Fibroblast of skin of back (primary cell): ENCODE results near the gene ARHGAP10.
"Not testable (repeated sequence)": the region's sequence is repeated elsewhere in the genome, so short reads cannot be mapped to it uniquely, and the experiment has no call there.

Source experiments
- DNase-seq: peaks from one replicate; pipeline ENCODE4 v3.0.0-alpha.2; 2013

ARHGAP10 gene

DNA sequence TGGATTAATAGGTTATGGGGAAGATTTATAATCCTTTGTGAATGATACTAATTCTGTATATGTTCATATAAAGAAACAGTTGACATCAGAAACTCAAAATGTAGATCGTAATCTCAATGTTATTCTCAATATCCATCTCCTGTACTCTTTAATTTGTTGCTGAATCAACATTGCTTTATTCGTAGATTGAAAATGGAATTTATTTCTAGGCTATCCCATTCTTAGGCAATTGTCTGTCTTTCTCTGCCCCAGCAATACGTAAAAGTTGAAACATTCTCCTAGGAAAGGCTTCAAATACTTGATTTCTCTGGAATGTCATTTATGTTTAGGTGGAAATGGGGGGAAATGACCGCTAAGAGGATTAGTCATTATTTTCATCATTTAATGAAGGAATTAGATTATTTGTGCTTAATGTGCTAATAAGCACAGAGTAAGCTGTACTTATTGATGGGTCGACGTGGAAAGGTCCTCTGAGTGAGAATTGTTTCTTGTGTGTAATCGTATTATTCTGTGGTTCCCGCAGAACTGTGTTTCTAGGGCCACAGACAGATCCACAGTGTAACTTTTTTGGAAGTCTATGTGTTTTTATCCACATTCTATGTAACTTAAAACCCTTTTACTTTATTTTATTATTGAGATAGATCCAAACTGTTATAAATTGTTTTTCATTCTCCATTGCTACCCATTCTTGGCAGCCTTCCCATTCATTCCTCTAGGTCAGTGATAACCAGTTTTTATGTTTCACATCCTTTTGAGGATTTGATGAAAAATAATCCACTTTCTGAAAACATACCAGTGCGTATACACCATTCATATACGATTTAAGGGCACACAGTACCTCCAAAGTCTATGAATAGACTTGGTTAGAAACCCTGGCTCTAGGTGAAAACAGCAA, 262.9 kb downstream of the ARHGAP10 start:
- peak; percentile 31 for DNase-seq

DNA sequence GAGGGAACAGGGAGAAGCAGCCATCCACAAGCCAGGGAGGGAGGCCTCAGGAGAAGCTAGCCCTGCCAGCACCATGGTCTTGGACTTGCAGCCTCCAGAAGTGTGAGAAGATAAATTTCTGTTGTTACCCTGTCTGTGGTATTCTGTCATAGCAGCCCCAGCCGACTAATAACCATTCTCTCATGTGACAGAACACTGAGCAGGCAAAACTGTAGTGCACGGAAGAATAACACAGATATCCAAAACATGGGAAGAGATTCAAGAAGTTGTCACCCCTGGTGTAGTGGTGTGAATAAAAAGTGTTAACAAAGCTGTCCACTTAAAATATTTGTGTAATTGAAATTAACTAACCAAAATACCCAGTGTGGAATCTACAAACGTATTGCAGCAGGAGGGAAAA, 265.0 kb downstream of the ARHGAP10 start:
- no peak for DNase-seq

DNA sequence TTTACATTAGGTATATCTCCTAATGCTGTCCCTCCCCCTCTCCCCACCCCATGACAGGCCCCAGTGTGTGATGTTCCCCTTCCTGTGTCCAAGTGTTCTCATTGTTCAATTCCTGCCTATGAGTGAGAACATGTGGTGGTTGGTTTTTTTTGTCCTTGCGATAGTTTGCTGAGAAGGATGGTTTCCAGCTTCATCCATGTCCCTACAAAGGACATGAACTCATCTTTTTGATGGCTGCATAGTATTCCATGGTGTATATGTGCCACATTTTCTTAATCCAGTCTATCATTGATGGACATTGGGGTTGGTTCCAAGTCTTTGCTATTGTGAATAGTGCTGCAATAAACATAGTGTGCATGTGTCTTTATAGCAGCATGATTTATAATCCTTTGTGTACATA, 268.1 kb downstream of the ARHGAP10 start:
- DNase-seq: not testable (repeated sequence)

DNA sequence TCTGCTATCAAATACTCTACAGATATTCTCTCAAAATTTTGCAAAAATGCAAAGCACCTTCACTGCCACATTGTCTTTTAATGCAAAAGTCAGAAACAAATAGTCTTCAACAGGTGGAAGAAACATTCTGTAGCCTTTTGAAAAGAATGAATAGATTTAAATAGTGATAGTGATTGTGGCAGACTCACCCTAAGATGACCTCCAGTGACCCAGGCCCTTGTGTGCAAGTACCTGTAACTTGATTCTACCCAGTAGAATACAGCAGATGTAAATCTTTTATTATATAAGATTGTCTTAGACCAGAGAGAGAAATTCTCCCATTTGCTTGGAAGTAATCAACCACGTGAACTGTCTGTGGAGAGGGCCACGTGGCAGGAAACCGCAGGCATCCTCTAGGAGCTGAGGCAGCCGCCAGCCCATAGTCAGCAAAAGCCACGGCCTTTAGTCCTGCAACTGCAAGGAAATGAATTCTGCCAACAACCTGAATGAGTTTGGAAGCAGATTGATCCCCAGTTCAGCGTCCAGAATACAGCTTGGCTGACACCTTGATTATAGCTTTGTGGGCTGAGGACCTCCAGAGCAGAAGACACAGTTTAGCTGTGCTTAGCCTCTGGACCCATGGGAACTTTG, 272.5 kb downstream of the ARHGAP10 start:
- DNase-seq: no peak

DNA sequence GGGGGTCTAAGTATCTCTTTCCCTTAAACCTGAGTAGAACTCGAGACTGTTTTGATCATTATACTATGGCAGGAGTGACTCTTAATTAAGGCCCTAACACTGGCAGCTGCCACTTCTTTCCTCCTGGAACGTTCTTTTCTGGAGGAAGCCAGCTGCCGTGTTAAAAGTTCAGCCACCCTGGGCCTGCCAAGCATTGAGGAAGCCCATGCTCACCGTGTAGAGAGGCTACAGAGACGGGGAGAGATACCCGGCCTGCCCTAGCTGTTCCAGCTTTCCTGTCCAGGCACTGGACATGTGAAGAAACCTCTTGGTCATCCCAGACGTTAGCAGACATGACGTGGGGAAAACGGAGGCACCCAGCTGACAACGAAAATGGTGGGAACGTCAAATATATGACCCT, 274.1 kb downstream of the ARHGAP10 start:
- no peak for DNase-seq

DNA sequence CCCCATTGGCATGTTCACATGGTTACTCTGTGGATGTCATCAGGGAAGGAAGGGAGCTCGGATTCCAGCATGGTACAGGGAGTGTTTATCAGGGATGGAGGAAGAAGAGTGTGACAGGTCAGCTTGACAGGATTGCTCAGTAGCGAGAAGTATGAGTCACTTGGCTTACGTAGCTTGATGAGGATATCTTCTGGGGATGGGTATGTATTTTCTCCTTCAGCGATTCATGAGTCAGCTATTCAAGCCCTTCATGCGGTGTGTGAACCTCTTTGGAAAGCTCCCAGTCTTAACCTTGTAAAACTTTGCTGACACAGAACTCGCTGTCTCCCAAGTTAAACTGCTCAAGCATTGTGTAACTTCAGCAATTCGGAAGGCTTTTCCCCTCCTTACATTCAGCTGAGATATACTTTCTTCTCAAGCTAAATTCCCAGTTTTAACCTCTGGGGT, 275.4 kb downstream of the ARHGAP10 start:
- peak; percentile 92 for DNase-seq

DNA sequence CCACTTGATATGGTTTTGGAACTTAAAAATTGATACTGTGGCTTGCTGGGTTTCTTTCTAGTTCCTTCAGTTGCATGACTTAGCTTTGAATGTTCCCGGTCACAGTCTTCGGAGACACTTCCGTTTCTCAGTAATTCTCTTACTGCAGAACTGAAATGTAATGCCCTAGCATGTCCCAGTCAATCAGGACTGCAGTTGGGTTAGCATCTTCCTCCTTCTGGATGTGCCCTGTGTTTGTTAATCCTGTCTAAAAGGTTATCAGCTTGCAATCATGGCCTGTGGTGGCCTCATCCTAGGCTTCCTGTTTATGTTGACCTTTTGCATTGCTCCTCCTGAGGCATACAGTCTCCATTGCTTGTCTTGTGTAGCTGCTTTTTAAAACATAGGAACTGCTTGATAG, 275.9 kb downstream of the ARHGAP10 start:
- DNase-seq: no peak

DNA sequence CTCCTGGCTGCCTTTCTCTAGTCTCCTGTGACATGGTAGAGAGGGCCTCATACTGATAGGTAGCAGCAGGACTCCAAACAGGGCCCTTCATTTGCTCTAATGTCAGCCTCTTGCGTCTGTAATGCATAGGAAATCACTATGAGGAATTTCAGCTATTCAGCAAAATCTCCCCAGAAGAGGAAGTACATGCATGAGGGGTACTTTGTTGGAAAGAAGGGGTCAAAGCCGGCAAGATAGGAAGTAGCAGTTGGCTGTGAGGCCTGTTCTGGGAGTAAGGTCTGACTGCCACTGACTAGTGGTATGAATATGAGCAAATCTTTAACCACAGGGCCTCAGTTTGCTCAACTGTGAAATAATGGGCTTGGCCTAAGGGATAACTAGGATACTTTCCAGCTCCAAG, 283.2 kb downstream of the ARHGAP10 start:
- DNase-seq: no peak

DNA sequence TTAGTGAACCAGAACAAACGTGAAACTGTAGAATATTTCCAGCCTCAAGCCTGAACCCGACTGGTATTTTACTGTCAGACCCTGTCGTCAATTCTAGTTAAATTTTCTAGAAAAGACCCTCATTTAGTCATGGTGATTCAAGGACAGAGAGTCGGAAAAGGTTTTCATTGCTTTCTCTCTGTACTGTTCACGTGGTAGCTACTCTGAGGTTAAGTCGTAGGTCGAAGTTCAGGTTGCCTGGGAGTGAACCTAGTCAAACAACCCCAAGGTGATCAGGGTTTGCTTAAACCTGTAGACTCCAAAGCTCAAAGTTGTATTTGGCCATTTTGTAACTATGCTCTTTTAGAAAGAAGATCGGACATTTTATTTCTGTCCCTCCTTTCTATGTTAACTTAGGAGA, 283.6 kb downstream of the ARHGAP10 start:
- DNase-seq: no peak

DNA sequence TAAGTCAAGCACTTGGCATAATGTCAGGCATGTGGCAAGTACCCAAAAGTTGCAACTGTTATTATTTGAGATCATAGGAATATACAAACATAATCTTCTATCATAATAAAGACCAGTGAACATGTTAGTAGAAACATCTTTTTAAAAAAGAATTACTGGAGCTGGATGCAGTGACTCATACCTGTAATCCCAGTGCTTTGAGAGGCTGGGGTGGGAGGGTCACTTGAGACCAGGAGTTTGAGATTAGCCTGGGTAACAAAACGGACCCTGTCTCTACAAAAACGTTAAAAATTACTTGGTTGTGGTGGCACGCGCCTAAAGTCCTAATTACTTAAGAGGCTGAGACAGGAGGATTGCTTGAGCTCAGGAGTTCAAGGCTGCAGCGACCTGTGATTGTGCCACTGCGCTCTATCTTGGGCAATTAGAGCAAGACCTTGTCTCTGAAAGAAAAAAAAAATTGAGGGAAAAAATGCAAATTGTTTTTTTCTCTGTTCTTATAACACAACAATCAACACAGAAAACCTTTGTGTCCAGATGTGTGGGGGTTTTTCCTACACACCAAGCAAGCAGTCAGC, 284.3 kb downstream of the ARHGAP10 start:
- DNase-seq: no peak

DNA sequence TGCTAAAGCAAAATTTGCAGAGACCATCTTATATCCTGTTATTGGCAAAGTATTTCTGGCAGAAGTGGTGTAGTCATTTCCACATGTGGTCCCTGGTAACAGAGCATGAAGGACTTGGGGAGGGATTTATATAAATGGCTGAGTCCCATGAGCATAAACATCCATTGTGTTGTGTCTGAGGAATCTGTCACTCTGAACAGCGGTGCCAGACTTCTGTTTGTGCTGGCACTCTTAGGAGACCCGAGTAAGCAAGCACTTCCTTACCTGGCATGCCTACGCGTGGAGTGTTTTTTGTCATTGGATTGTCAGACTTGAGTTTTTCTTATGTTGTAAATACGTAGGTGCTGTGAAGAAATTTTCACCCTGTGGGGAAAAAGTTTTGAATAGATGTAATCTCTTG, 285.9 kb downstream of the ARHGAP10 start:
- no peak for DNase-seq

DNA sequence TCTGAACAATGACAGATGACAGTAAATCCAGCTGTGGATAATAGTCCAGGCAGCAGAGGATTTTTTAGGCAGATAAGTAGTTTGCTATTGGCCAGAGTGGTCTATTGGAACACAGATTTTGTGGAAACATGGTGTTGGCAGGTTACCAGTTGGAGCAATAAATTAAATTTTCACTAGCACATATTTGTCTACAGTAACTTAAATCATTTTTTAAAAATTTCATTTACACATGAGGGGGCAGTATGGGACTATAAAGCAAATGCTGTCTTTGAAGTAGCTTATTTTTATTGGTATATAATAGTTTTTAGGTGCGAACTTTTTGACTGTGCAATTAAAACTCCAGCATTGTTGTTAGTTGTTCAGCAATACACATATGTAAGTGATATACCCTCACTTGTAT, 289.8 kb downstream of the ARHGAP10 start:
- no peak for DNase-seq

DNA sequence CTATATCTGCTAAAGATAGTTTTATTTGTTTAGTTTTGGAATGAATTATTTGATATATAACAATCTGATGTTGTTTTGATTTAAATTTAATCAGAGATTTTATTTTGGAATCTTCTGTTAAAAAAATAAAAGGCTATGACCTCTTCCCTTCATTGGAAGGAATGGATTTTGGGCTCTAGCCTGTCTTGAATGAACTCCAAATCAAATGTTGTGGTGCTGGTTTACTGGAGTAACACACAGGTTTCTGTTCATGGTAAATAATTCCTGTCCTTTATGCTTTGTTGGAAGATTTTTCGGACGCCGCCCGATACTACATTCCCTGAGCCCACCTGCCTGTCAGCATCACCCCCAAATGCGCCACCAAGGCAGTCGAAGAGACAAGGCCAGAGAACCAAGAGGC, 291.1 kb downstream of the ARHGAP10 start:
- no peak for DNase-seq

DNA sequence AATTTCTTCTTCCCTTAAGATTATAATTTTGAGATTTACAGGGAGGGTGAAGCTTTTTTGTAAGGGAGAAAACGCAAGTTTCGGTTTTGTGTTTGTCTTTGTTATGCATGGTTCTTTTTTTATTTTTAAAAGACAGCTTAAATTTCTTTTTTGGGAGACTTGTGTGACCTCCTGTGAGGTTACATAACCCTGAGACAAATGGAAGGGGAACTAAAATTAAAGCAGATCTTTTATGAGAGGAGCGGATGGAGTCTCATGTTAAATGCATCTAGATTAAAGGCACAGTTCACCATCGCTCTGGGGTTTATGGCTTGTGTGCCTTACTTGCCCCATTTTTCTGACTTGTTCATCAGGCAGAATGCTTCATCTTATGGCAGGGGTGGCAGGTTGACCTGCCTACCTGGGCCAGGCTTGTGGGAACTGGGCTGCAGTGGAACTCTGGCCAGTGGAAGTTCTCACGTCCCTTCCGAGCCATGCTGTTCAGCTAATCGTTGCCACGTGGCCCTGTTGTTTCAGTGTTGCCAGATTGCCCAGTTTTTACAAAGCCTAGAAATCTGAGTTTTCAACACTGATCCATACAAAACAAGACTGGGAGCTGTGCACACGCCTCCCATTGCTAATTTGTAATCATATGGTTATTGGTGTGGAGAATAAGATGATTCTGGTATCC, 291.8 kb downstream of the ARHGAP10 start:
- no peak for DNase-seq

DNA sequence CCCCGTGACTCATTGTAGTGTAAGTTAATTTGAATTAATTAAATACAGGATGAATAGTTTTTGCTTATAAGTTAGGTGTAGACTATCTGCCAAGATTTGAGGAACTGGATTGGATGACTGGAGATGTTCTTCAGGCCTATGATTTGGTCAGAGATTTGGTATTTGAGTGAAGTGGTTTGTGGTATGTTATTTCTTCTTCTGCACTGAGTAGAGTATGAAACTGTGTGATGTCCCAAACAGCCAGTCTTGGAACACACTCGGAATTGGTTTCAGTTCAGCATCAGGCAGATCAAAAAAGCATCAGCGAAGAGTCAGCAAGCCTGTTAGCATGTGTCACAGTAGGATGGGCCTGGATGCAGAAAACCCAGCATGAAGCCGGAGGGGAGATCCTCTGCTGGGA, 294.1 kb downstream of the ARHGAP10 start:
- peak; percentile 93 for DNase-seq

DNA sequence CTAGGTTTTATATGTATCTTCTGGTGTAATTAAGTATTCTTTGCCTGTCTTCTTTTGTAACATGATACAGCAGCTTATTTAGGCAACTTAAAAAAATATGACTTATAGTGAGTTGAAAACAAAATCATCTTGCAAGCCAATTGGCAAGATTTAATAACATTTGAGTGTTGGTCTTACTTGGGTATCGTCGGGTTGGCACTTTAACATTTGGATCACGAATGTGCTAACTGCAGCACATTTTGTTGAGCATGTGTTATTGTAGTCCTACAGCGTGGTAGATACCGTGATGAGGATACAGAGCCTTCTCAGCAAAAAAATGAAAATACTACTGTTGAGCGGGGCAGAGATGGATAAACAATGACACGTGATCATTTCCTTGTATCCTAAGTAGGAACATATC, 295.3 kb downstream of the ARHGAP10 start:
- DNase-seq: no peak

DNA sequence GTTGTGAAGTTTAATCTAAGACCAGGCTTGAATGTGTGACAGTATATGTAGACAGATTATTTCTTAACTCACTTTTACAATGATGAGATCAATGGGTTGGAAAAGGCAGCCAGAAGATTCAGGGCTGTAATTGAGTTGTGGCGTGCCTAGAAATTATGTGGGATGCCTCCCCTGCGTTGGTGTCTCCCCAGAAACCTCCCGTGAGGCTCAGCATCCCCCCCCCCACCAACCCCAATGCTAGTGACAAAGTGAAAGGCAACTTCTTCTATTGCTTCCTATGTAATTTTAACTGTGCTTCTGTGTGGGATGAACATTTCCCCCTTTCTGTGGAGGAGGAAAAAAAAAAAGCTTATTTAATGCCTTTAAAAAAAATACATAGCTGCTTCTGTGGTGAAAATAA, 297.9 kb downstream of the ARHGAP10 start:
- DNase-seq: no peak

DNA sequence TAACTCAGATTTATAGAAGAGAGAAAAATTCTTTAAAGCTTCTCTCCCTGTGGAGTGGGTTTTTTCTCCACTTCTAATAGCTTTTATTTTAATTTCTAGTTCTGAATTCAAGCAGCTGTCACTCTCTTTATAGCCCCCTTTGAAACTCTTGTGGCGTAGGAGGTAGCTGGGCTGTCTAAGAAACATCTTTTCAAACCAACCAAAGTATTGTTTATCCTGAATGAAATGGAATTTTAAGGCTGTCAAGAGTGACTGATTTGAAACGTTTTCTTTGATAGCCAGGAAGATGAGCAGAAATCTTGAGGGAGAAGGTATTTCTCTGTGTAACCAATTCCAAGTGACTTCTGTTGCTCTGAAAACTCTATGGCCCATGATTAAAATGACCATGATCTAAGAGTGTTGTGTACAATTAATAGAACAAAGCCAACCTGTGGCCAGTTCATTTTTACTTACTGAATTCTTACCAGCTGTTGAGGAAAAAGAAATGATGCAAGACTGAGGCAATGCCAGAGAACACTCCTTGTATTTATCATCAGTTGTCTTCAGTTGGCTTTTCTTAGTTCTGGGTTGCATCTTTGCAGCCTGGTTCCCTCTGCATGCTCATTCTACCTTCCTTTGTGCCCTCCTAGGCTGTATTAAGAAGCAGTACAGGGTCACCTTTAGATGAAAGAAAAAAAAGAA, 298.4 kb downstream of the ARHGAP10 start:
- peak; percentile 61 for DNase-seq

DNA sequence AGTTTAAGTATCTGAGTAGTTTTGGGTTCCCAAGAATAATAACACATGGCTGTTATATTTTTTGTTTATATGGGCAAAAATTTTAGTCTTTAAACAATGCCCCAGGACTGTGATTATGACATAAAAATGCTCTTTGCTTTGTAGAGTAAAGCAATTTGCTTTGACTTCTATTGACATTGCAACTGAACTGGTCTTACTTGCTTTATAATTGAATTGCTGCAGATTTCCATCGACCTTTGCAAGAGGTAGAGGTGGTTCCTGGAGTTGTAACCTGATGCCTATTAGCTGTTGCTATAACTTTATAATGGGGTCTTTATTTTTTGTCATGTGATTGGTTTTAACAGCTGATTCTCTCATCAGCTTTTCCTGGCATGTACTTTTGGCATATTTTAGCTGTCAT, 302.9 kb downstream of the ARHGAP10 start:
- DNase-seq: no peak

DNA sequence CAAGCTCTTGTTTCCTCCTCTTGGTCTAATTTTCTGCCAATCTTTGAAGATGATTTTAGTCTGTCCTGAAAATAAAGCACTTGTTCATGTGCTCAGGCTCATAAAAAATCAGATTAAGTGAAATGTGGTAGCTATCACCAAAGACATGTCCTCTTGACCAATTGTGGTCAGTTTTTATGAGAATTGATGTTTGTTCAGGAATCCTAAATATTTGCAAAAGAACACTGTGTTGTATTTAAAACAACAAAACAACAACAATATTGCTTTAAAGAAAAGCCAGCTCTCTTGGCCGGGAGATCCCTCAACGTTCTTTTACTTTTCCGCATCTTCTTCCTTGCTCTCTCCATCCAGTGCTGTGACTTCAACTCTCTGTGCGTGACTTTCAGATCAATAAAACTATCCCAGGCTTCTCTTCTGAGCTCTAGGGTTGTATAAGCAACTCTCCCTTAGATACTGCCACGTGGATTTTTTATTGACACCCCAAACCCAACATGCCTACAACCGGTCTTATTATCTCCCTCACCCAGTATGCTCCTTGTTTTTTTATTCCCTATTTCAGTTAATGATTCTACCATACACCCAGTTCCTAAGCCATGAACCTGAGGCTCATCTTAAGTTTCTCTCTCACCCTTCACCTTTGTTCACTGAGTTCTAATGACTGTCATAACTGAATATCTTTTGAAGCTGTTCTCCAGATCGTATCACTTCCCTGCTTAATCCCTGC, 309.9 kb downstream of the ARHGAP10 start:
- DNase-seq: no peak

DNA sequence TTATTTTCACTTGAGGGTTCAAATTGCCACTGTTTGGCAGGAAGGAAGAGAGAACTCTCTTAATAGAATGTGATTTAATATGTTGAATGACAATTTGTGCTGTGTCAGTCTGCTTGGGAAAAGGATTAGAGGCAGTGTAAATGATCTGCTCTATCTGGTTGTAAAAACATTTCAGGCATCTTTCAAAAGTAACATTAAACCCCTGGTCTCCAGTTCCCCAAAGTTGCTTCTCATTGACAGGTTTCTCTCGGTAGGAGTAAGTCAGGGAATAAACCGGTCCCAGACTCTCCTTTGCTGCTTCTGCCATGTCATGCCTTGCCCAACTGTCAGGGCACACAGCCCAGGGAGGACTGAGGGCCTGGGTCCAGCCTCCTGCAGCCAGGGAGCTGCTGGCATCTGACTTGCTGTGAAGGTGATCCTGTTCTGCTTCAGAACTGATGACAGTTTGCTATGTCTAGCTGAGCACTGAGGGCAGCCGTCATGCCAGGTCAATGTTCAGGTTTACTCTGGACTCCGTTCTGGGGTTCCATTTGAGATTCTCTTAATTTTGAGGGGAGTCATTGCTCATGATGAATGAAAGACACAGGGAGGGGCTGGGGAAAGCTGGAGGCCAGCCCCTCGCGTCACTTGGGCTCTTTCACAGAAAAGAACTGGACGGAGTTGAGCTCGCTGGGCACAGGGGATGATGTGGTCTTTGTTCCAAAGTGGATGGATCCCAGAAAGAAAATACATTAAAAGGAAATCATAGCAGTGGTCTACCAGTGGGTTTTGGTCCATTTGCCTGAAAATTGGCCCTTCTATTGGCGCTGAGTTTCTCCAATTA, 312.4 kb downstream of the ARHGAP10 start:
- no peak for DNase-seq
